CD4-positive, CD25-positive, alpha-beta regulatory T cell (primary cell): ENCODE data around the gene ZNF583. TPM values are rescaled to one million over a fixed set of nuclear protein-coding genes. Genes with fewer than 3 reads are reported as not detected.
A peak's percentile ranks its signal among the peaks of the same experiment; 100 is the strongest.

Experiments used
- ATAC-seq, 2 donors: fragments of 150-1000 bp; cut with Tn5 transposase; one replicate each; pipeline ENCODE4 v1.10.0; 2021; ENCODE audit warnings: low read depth in 2 of 2, moderate number of reproducible peaks in 2 of 2, moderate library complexity in 1 of 2
- DNase-seq, 3 donors: peaks; one replicate each; pipeline versions ENCODE4 v3.0.0 to v3.0.0-alpha.2; 2012 to 2022; ENCODE audit warnings: mixed read lengths in 1 of 3
- H3K27ac ChIP-seq: one replicate; pipeline ENCODE4 v1.7.0; 2013; ENCODE audit warnings: mild to moderate bottlenecking, low read length; ENCODE audit not compliant: insufficient read depth, poor library complexity, severe bottlenecking
- H3K27me3 ChIP-seq: one replicate; pipeline ENCODE4 v1.7.0; 2013; ENCODE audit warnings: low read length; ENCODE audit not compliant: control insufficient read depth, insufficient read depth
- H3K36me3 ChIP-seq: one replicate; pipeline ENCODE4 v1.7.0; 2013; ENCODE audit warnings: mild to moderate bottlenecking, low read length, moderate library complexity; ENCODE audit not compliant: control insufficient read depth, insufficient read depth
- H3K4me1 ChIP-seq: 2 replicates; pipeline ENCODE4 v1.7.0; 2013; ENCODE audit warnings: mild to moderate bottlenecking, low read length; ENCODE audit not compliant: insufficient read depth, control insufficient read depth, poor library complexity, severe bottlenecking
- H3K4me3 ChIP-seq: one replicate; pipeline ENCODE4 v1.7.0; 2013; ENCODE audit warnings: low read depth, mild to moderate bottlenecking, low read length, moderate library complexity
- H3K9me3 ChIP-seq, 2 experiments: 1 replicate in 1 of 2; 2 replicates in 1 of 2; pipeline ENCODE4 v1.7.0; 2013; ENCODE audit warnings: low read length in 2 of 2, mild to moderate bottlenecking in 1 of 2, moderate library complexity in 1 of 2; ENCODE audit not compliant: control insufficient read depth in 2 of 2
- H3K27ac Mint-ChIP-seq, 3 donors: one replicate each; pipeline ENCODE4 v1.8.0; 2020 to 2022; ENCODE audit warnings: mild to moderate bottlenecking in 3 of 3, mixed read lengths in 3 of 3, moderate library complexity in 2 of 3
- H3K27me3 Mint-ChIP-seq: one replicate; pipeline ENCODE4 v1.8.0; 2022; ENCODE audit warnings: mild to moderate bottlenecking, mixed read lengths
- H3K36me3 Mint-ChIP-seq: one replicate; pipeline ENCODE4 v1.8.0; 2020; ENCODE audit warnings: mixed read lengths
- H3K4me1 Mint-ChIP-seq, 4 donors: one replicate each; pipeline ENCODE4 v1.8.0; 2020 to 2022; ENCODE audit warnings: mixed read lengths in 4 of 4, mild to moderate bottlenecking in 1 of 4
- H3K4me3 Mint-ChIP-seq, 4 donors: one replicate each; pipeline ENCODE4 v1.8.0; 2020 to 2022; ENCODE audit warnings: mild to moderate bottlenecking in 4 of 4, mixed read lengths in 4 of 4, moderate library complexity in 3 of 4
- H3K9me3 Mint-ChIP-seq, 7 donors: one replicate each; pipeline ENCODE4 v1.8.0; 2020 to 2022; ENCODE audit warnings: mixed read lengths in 7 of 7, mild to moderate bottlenecking in 3 of 7, moderate library complexity in 2 of 7
- polyA plus RNA-seq, 4 donors: library from polyadenylated mRNA; unstranded; fragments of 300-500 nt; fragmentation: Illumina TruSeq; gene quantifications; one replicate each; pipeline ENCODE4 v1.2.3, GENCODE V29; 2021
- total RNA-seq: library from RNA; stranded (reverse); gene quantifications from one replicate; pipeline ENCODE4 v1.2.3, GENCODE V29; 2022

Gene ZNF583
- total and polyA plus RNA-seq, 5 donors from 2014 or later: 2.2 to 17.0 (median 9.1) TPM

DNA sequence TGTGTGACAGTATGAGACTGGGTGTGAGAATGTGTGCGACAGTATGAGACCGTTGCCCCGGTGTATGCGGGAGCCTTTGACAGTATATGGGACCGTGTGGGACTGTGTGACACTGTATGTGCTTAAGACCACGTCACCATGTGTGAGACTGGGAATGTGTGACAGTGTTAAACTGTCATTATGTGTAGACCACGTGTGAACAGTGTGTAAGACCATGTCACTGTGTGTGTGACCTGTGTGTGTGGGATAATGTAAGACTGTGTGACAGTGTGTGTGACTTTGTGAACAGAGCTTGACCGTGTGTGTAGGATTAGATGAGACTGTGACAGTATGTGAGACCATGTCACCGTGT, 549 bp downstream of the ZNF583 start:
- no peaks in the 10 kb centered on the region for H3K27me3 Mint-ChIP-seq
- peaks cover 8% of the 10 kb centered on the region for H3K4me1 ChIP-seq
- H3K36me3 Mint-ChIP-seq: peaks cover 53% of the 10 kb centered on the region
- ATAC-seq (no peak), DNase-seq (no peak)
- peak overlapping the region; percentile 91 for H3K4me3 ChIP-seq
- peak overlapping the region; percentile 54 to 99 (median 84) for H3K27ac Mint-ChIP-seq
- peaks cover 46 to 62% of the 10 kb centered on the region in 2 experiments for H3K9me3 ChIP-seq
- peak overlapping the region; percentile 92 for H3K27ac ChIP-seq
- H3K36me3 ChIP-seq: peaks cover 30% of the 10 kb centered on the region
- peak overlapping the region; percentile 86 to 100 (median 98) for H3K4me3 Mint-ChIP-seq
- peaks cover 19 to 38% (median 28%) of the 10 kb centered on the region in 4 donors for H3K4me1 Mint-ChIP-seq
- H3K27me3 ChIP-seq: no peaks in the 10 kb centered on the region
- peaks cover 10 to 56% (median 45%) of the 10 kb centered on the region in 7 donors for H3K9me3 Mint-ChIP-seq

DNA sequence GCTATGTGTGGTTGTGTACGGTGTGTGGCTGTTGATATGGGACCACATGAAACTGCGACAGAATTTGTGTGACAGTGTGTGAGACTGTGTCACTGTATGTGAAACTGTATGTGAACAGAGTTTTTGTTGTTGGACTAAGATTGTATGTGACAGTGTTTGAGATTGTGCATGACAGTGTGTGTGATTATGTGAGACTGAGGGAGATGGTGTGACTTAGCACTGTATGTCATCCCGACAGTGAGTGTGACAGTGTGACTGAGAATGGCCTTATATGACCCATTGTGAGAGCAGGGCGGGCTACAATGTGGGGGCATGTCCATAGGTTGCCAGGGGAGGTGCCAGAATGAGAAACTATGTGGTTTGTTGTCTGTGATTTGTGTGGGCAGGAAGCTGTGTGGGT, 930 bp downstream of the ZNF583 start:
- H3K4me1 ChIP-seq: peaks cover 8% of the 10 kb centered on the region
- peaks cover 10 to 55% (median 48%) of the 10 kb centered on the region in 7 donors for H3K9me3 Mint-ChIP-seq
- peak overlapping the region in 2 of 3 donors; percentile 37 to 84 for H3K27ac Mint-ChIP-seq
- H3K36me3 ChIP-seq: peaks cover 34% of the 10 kb centered on the region
- H3K27me3 Mint-ChIP-seq: no peaks in the 10 kb centered on the region
- DNase-seq (no peak), ATAC-seq (no peak)
- peaks cover 56% of the 10 kb centered on the region for H3K36me3 Mint-ChIP-seq
- peaks cover 46 to 62% of the 10 kb centered on the region in 2 experiments for H3K9me3 ChIP-seq
- H3K4me3 Mint-ChIP-seq: peak overlapping the region; percentile 86 to 100 (median 98)
- H3K4me3 ChIP-seq: peak overlapping the region; percentile 91
- H3K27ac ChIP-seq: no peak overlapping the region
- no peaks in the 10 kb centered on the region for H3K27me3 ChIP-seq
- peaks cover 19 to 38% (median 28%) of the 10 kb centered on the region in 4 donors for H3K4me1 Mint-ChIP-seq

DNA sequence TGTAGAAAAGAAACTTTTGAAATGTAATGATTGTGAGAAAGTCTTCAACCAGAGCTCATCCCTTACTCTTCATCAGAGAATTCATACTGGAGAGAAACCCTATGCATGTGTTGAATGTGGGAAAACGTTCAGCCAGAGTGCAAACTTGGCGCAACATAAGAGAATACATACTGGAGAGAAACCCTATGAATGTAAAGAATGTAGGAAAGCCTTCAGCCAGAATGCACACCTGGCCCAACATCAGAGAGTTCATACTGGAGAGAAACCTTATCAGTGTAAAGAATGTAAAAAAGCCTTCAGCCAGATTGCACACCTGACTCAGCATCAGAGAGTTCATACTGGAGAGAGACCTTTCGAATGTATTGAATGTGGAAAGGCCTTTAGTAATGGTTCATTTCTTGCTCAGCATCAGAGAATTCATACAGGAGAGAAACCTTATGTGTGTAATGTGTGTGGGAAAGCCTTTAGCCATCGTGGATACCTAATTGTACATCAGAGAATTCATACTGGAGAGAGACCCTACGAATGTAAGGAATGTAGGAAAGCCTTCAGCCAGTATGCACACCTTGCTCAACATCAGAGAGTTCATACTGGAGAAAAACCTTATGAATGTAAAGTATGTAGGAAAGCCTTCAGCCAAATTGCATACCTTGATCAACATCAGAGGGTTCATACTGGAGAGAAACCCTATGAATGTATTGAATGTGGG, 19.3 kb downstream of the ZNF583 start:
- H3K27me3 ChIP-seq: no peaks in the 10 kb centered on the region
- H3K27ac ChIP-seq: no peak overlapping the region
- H3K9me3 Mint-ChIP-seq: peaks cover 0 to 89% (median 41%) of the 10 kb centered on the region in 7 donors
- no peaks in the 10 kb centered on the region for H3K4me1 ChIP-seq
- ATAC-seq (no peak), DNase-seq (no peak)
- no peak overlapping the region for H3K4me3 Mint-ChIP-seq
- H3K9me3 ChIP-seq: peaks cover 94 to 99% of the 10 kb centered on the region in 2 experiments
- no peaks in the 10 kb centered on the region for H3K4me1 Mint-ChIP-seq
- peaks cover 34% of the 10 kb centered on the region for H3K36me3 ChIP-seq
- H3K27me3 Mint-ChIP-seq: no peaks in the 10 kb centered on the region
- H3K36me3 Mint-ChIP-seq: peaks cover 38% of the 10 kb centered on the region
- H3K4me3 ChIP-seq: no peak overlapping the region
- H3K27ac Mint-ChIP-seq: no peak overlapping the region

DNA sequence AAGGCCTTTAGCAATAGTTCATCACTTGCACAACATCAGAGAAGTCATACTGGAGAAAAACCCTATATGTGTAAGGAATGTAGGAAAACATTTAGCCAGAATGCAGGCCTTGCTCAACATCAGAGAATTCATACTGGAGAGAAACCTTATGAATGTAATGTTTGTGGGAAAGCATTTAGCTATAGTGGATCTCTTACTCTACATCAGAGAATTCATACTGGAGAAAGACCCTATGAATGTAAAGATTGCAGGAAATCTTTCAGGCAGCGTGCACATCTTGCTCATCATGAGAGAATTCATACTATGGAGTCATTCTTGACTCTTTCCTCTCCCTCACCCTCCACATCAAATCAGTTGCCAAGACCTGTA, 19.8 kb downstream of the ZNF583 start:
- Mint-ChIP-seq H3K9me3 (peaks cover 0 to 85% (median 37%) of the 10 kb centered on the region in 7 donors), H3K36me3 (peaks cover 33% of the 10 kb centered on the region), H3K4me3 (no peak overlapping the region), H3K4me1 (no peaks in the 10 kb centered on the region), H3K27me3 (no peaks in the 10 kb centered on the region), H3K27ac (no peak overlapping the region)
- Histone ChIP-seq H3K4me1 (no peaks in the 10 kb centered on the region), H3K27me3 (no peaks in the 10 kb centered on the region), H3K27ac (no peak overlapping the region), H3K9me3 (peaks cover 94 to 99% of the 10 kb centered on the region in 2 experiments), H3K36me3 (peaks cover 34% of the 10 kb centered on the region), H3K4me3 (no peak overlapping the region)
- no peak for ATAC-seq
- no peak for DNase-seq

DNA sequence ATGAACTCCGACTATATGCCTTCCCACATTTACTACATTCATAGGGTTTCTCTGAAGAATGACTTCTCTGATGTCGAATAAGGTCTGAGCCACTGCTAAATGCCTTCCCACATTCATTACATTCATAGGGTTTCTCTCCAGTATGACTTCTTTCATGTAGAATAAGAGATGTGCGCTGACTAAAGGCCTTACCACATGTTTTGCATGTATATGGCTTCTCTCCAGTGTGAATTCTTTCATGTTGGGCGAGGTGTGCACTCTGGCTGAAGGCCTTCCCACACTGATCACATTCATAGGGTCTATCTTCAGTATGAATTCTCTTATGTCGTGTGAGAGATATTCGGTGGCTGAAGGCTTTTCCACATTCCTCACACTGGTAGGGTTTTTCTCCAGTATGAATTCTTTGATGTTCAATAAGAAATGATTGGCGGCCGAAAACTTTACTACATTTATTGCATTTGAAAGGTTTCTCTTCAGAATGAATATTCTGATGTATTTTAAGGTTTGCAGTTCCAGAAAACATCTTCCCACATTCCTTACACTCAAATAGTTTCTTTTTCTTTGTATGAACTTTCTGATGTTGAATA, 37.2 kb downstream of the ZNF583 start:
- H3K9me3 Mint-ChIP-seq: peaks cover 0 to 63% (median 26%) of the 10 kb centered on the region in 7 donors
- H3K4me3 Mint-ChIP-seq: no peak overlapping the region
- ATAC-seq (no peak), DNase-seq (no peak)
- no peaks in the 10 kb centered on the region for H3K27me3 ChIP-seq
- no peaks in the 10 kb centered on the region for H3K36me3 ChIP-seq
- H3K4me1 ChIP-seq: no peaks in the 10 kb centered on the region
- peaks cover 59 to 81% of the 10 kb centered on the region in 2 experiments for H3K9me3 ChIP-seq
- H3K27ac ChIP-seq: no peak overlapping the region
- H3K27ac Mint-ChIP-seq: no peak overlapping the region
- no peaks in the 10 kb centered on the region for H3K36me3 Mint-ChIP-seq
- no peak overlapping the region for H3K4me3 ChIP-seq
- H3K4me1 Mint-ChIP-seq: peaks cover 0 to 4% (median 0%) of the 10 kb centered on the region in 4 donors
- no peaks in the 10 kb centered on the region for H3K27me3 Mint-ChIP-seq

DNA sequence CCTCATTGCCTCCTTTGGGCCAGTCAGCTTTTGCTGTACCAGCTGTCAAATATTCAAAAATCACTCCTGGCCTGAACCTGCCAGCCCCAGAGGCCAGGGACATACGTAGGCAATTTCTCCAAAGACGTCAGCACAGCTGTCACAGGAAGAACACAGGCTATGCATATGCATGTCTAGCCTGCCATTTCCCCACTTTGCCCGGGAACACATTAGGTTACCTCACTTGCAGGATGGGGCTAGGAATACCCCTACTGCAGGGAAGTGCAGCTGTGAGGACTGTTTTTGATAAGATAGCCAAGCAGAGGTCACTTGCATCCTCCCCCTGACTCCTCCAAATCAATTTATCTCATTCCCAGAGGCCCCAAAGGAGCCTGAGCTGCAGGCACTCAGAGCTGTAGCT, 70.2 kb downstream of the ZNF583 start:
- peaks cover 6 to 72% (median 25%) of the 10 kb centered on the region in 7 donors for H3K9me3 Mint-ChIP-seq
- H3K27ac ChIP-seq: no peak overlapping the region
- H3K4me3 ChIP-seq: no peak overlapping the region
- H3K4me3 Mint-ChIP-seq: no peak overlapping the region
- H3K27me3 Mint-ChIP-seq: peaks cover 5% of the 10 kb centered on the region
- ATAC-seq (no peak), DNase-seq (no peak)
- peaks cover 4 to 20% (median 5%) of the 10 kb centered on the region in 4 donors for H3K4me1 Mint-ChIP-seq
- H3K27me3 ChIP-seq: no peaks in the 10 kb centered on the region
- H3K4me1 ChIP-seq: peaks cover 3% of the 10 kb centered on the region
- peaks cover 12% of the 10 kb centered on the region for H3K36me3 Mint-ChIP-seq
- no peak overlapping the region for H3K27ac Mint-ChIP-seq
- H3K9me3 ChIP-seq: peaks cover 27 to 81% of the 10 kb centered on the region in 2 experiments
- no peaks in the 10 kb centered on the region for H3K36me3 ChIP-seq

DNA sequence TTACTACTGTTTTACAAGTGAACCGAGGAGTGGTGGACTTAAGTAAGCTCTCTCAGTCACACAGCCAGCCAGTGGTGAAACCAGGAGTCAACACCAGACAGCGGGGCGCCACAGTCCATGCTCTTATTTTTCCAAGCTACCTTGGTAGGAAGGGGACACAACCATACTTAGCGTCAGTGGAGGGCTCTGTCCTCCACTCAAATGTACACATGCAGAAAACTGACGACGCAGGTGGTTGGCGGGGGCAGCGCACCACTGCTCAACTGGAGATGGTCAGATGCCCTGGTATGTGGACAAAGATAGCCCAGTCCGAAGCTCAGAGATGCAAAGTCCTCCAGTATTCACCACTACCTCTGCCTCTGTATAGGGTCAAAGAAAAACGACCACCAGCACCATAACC, 72.0 kb downstream of the ZNF583 start:
- H3K36me3 ChIP-seq: no peaks in the 10 kb centered on the region
- Mint-ChIP-seq H3K27ac (no peak overlapping the region), H3K4me3 (no peak overlapping the region), H3K4me1 (peaks cover 4 to 20% (median 5%) of the 10 kb centered on the region in 4 donors), H3K36me3 (peaks cover 12% of the 10 kb centered on the region), H3K9me3 (peaks cover 5 to 73% (median 31%) of the 10 kb centered on the region in 7 donors), H3K27me3 (peaks cover 5% of the 10 kb centered on the region)
- ATAC-seq: no peak
- H3K4me3 ChIP-seq: no peak overlapping the region
- H3K27me3 ChIP-seq: no peaks in the 10 kb centered on the region
- H3K9me3 ChIP-seq: peaks cover 32 to 78% of the 10 kb centered on the region in 2 experiments
- DNase-seq: no peak
- H3K27ac ChIP-seq: no peak overlapping the region
- H3K4me1 ChIP-seq: peaks cover 3% of the 10 kb centered on the region
